ENCODE results near the gene SNAPC5.
A peak's percentile ranks its signal among the peaks of the same experiment; 100 is the strongest.
"Not testable (repeated sequence)": the region's sequence is repeated elsewhere in the genome, so short reads cannot be mapped to it uniquely, and the experiment has no call there.

The SNAPC5 gene

GRCh38 chr15:66489179-66489791 is 8.3 kb downstream of the SNAPC5 start:
- DNase-seq: no peak

DNA sequence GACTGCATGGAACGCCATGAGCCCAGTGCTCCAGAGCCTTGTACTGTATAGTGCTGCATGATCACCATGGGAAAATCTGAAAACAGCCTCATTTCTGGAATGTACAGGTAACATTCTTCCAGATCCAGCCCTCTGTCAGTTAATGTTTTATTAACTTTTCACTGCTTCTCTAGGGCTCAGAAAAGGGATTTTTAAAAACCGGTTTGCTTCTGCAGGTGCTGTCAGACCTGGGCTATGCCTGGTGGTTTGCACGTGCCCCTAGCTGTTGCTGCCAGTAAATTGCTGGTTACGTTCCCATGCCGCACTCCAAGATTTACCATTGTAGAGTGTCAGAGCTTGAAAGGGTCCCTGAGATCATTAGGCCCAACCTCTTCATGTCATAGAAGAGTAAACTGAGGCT is 9.0 kb downstream of the SNAPC5 start:
- DNase-seq: no peak

DNA sequence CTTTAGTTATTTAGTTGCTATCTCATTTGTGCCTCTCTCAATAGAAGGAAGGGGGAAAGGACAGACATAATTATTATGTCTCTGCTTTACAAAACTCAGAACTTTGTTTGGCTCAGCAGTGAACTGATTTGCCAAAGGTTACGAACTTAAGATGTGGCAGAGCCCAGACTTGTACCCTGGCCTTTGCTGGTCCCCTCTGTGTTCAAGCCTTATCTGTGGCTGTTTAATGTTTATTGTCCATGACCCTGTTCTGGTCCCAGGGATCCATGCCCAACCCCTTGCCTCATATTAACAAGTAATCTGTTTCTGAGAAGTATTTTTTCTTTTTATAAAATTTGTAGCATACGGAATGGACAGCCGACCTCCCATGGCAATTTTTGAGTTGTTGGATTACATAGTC is 10.7 kb downstream of the SNAPC5 start:
- no peak for DNase-seq

DNA sequence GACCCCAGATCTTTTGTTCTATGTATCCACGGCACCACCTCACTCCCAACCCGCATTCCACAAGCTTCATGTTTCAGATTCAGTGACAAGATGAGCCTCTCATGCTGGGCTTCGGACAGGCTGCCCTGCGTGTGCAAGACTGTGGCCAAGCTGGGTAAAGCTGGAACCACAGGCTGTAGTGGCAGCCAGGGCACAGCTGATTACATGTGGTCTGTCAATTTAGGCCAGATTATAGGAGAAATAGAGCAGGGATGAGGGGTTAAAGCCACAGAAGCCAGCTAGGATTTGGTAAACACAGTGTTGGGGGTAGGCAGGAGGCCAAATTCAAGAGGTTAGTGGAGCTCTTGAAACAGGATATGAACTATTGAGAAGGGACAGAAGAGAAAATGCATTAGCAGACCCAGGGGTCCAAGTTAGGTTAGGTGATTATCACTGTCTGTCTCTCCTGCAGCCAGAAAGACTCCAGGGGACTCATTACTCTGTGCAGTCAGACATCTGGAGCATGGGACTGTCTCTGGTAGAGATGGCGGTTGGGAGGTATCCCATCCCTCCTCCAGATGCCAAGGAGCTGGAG is 12.9 kb downstream of the SNAPC5 start:
- no peak for DNase-seq

GRCh38 chr15:66483131-66483566 is 14.4 kb downstream of the SNAPC5 start:
- DNase-seq: no peak

GRCh38 chr15:66482539-66482938 is 15.0 kb downstream of the SNAPC5 start:
- DNase-seq: no peak

GRCh38 chr15:66481107-66481856 is 16.3 kb downstream of the SNAPC5 start:
- DNase-seq: no peak

GRCh38 chr15:66480267-66480666 is 17.3 kb downstream of the SNAPC5 start:
- DNase-seq: no peak

DNA sequence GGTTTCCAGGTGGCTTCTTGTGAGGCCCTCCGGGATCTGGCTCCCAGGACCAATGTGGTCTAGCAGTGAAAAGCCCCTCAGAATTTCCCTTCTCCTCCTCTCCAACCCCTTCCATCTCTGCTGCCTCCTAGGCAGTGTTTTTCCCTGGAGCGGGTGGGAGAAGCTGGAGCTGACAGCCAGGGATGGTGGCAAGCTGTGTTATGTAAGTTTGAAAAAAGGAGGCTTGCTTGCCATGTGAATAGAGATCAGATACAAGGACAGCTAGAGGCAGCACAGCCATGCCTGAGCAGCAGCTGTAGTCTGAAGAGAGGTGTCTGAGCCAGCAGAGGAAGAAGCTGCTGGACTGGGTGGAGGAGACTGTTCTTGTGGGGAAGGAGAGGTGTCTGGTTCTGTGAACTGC is 20.6 kb downstream of the SNAPC5 start:
- no peak for DNase-seq

GRCh38 chr15:66476535-66476934 is 21.0 kb downstream of the SNAPC5 start:
- DNase-seq: no peak

DNA sequence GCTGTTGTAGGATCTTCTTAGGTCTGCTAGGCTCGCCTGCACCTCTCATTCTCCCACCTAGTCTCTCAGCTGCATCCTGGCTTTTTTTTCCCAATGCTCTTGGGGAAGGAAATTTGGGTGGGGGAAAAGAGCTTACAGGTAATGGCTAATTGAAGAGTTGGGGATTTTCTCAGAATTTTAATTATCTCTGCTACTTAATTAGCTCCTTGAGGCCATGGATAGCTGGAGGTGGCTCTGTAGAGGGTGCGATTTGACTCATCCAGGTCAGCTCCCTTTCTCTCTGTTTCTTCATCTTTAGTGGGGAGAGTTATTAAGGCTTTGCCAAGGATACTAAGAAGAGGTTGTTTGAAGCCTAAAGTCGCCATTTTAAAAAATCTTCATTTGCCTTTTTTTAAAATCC is 22.6 kb downstream of the SNAPC5 start:
- no peak for DNase-seq

DNA sequence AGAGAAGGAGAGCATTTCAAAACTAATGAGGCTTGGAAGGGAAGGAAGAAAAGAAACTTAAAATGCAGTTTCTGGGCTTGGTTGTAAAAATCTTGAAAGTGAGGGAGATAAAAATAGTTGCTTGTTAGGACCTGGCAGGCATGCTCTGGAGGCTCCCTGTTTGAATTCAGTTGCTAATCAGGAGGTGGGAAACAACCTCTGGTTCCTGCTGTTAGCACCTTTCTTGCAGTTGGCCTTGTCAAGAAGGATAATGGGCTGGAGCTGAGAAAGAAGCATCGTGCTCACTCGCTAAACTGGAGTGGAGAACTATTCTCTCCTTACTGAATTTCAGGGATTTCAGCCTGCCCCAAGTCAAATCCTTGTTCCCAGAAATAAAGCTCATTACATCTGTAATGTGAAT is 23.4 kb downstream of the SNAPC5 start:
- DNase-seq: no peak

DNA sequence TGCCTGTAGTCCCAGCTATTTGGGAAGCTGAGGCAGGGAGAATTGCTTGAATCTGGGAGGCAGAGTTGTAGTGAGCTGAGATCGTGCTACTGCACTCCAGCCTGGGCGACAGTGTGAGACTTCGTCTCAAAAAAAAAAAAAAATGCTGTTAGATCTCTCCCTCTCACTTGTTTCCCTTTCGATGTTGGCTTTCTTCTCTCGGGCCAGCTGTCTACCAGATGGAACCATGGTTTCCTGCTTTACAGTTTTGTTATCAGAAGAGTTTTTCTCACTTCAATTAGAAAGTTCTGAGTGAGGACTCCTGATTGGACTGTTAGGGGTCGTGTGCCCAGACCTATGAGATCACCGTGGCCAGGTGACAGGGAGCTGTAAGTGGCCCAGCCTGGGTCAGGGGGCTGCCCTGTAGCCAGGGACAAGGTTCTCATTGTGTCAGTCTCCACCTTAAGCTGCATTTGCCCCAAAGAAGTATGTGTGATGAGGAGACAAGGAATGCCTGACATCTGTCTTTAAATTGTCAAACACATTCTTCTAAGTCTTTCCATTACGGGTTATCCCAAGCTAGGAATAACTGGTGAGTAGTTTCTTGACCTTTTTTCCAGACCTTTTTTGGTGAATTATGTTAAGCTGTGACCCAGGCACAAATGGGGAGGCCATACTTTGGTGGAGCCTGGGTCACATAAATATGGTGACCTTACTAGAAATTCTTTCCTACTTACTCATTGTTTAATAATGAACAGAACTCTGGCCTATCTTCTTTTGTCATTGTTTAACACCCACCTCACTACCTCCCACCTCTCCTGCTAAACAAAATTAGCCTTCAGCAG is 25.2 kb downstream of the SNAPC5 start:
- peak; percentile 55 for DNase-seq

- not testable (repeated sequence) for DNase-seq
These were observed 26.7 kb downstream of the SNAPC5 start for GRCh38 chr15:66470825-66471224.

- not testable (repeated sequence) for DNase-seq
These were observed 30.2 kb downstream of the SNAPC5 start for GRCh38 chr15:66467162-66468040.

DNA sequence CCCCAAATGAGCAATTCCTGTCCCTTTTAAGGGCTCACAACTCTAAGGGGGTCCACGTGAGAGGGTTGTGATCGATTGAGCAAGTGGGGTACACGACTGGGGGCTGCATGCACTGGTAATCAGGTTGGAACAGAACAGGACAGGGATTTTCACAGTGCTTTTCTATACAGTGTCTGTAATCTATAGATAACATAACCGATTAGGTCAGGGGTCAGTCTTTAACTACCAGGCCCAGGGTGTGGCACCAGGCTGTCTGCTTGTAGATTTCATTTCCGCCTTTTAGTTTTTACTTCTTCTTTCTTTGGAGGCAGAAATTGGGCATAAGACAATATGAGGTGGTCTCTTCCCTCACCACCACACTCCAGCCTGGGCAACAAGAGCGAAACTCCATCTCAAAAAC is 32.3 kb downstream of the SNAPC5 start:
- not testable (repeated sequence) for DNase-seq

- DNase-seq: no peak
These were observed 34.9 kb downstream of the SNAPC5 start for GRCh38 chr15:66462627-66463026.

- DNase-seq: no peak
These were observed 35.6 kb downstream of the SNAPC5 start for GRCh38 chr15:66461917-66462316.

DNA sequence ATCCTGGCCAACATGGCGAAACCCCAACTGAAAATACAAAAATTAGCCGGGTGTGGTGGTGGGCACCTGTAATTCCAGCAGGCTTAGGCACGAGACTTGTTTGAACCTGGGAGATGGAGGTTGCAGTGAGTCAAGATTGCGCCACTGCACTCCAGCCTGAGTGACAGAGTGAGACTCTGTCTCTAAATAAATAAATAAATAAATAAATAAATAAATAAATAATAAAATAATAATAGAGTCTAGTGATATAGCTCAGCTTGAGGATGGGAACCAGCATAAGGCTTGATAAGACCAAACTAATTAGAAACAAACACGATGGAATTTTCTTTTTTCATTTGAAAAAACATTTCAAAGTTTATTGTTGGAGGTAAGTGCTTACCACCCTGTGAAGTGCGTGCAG is 36.3 kb downstream of the SNAPC5 start:
- not testable (repeated sequence) for DNase-seq

- DNase-seq: no peak
These were observed 37.5 kb downstream of the SNAPC5 start for GRCh38 chr15:66459818-66460615.

DNA sequence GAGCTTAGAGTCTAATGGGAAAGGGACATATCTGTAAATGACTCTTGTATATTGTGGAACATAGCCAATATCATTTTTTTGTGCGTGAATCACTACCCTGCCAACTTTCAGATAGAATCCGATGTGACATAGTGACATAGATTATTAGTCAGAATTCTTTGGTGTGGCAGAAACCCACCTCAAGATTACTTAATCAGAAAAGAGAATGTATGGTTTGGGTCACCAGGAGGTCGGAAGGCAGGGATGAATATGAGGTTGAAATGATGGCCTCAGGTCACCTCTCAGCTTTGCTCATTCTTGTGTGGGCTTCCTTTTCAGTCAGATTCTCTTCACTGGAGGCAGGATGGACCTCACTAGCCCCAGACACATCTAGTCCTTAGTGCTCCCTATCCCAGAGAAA is 41.4 kb downstream of the SNAPC5 start:
- peak; percentile 26 for DNase-seq

DNA sequence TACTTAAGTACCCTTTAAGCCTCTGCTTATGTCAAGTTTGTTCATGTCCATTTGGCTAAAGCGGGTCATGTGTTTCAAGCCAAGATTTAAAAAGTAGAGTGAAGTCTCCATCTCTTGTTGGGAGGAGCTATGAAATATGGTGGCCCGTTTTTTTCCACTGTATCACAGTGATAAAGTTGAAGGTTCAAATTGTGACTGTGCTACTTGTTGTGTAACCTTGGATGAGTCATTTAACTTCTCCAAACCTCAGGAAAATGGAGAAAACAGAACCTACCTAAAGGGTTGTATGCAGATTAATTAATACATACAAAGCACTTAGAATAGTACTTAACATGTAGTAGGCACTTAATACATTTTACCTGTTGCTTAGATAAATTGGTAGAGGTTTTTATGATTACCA is 43.4 kb downstream of the SNAPC5 start:
- no peak for DNase-seq

Data from activated CD4-positive, alpha-beta T cell treated with anti-CD3 and anti-CD28 coated beads, Interleukin-2, amount 50 U/mL, for 16 hours (primary cell).